NCI-H146 (cell line): ENCODE results near the gene ZNF443.
"Not testable (repeated sequence)": the region's sequence is repeated elsewhere in the genome, so short reads cannot be mapped to it uniquely, and the experiment has no call there.

ENCODE experiments used
- DNase-seq: peaks from one replicate; lab custom pipeline; 2025; lab: John Stamatoyannopoulos, UW

The ZNF443 gene

DNA sequence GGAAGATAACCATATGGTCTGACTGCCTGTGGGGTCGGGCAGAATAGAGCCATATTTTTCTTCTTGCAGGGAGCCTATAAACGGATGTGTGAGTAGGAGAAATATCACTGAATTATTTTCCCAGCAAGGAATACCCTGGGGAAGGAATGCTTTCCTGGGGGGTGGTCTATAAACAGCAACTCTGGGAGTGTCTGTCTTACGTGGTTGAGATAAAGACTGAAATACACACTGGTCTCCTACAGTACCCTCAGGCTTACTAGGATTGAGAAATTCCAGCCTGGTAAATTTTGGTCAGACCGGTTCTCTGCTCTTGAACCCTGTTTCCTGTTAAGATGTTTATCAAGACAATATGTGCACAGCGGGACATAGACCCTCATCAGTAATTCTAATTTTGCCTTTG is 23.5 kb downstream of the ZNF443 start:
- DNase-seq, result not testable (repeated sequence)

DNA sequence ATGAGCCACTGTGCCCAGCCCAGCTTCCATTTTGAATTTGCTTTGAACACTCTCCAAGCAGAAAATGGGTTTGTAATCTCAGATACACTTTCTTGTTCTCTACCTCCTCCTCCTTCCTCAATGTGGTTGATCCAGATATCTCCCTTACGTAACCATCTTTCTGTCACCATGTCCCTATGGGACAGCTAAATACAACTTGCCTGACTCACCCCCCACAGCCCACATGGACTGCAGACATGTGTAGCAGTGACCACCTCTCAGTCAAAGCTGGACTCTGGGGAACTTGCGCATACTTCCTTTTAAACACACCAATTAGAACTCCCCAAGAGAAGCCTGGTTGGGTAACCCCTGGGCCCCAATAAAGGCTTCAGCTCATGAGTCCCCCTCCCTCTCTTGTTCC is 28.9 kb downstream of the ZNF443 start:
- no peak for DNase-seq

DNA sequence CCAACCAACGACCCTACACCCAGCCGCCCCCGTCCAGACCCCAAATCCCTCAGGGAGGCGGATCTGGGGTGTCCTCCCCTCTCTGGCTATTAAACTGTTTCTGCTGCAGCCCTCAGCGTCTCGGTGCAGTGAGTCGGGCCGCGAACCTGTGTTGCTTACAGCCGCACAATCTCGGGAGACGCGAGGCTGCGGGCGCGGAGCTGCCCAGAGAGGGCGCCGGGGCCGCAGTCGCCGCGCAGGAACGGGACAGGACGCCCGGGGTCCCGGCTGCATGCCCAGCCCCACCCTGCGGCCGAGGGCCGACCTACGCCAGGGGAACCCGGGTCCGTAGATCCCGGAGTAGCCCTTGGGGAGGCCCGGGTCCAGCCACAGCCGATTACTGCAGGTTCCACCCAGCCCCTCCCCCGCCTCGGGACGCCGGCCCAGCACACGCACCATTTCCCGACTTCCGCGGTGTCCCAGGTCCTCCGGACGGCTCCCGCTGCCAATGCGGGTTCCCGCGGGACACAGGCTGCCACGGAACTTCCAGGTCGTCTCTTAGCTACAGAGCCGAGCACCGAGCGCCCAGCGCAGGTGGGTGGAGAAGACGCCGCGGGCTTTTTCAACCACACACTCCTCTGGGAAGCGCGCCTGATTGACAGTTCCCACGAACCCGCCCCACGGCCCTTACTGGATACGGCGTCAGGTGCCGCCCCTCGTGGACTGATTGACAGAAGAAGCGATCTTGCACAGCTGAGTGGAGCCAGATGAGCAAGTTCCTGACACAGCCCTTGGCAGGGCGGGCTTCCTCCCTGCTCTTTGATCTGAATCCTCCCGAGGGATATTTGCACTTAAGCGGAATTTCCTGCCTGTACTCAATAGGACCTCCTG is 40.0 kb downstream of the ZNF443 start, which contains the start of gene ZNF799:
Gene ZNF799 (minus strand): TSS at position 639 of the 870 bp plus-strand sequence. CDS start 201 bp downstream, at position 438.
- DNase-seq, result peak; percentile 99

DNA sequence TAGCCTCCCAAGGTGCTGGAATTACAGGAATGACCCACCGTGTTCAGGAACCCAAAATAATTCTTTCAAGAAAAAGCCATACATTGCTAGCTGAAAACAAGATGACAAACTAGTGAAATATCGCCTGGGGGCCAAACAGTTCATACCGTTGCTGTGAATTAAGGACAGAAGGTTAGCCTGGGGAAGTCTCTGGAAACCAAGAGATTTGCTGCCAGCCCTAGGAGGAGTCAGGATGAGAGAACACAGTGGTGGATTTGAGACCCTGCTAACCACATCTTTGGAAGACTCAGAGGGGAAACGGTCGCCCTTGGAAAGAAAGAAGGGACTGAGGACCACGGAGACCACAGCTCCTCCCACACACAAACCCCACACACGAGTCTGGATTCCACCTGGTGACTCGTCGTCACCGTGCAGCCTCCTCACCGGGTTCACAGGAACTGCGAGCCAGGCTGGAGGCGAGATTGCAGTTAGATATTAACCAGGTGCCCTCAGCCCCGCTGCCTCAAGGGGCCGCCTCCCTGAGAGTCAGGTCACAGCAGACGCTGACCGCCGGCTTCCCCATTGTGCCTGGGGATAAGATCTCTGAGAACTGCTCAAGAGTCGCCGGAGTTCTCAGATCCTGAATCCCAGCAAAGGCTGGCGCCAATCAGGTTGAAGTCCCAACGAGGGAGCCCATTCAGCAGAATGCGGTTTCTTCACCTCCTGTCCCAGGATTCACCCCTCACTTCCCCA is 40.8 kb downstream of the ZNF443 start:
- DNase-seq, result peak; percentile 26

DNA sequence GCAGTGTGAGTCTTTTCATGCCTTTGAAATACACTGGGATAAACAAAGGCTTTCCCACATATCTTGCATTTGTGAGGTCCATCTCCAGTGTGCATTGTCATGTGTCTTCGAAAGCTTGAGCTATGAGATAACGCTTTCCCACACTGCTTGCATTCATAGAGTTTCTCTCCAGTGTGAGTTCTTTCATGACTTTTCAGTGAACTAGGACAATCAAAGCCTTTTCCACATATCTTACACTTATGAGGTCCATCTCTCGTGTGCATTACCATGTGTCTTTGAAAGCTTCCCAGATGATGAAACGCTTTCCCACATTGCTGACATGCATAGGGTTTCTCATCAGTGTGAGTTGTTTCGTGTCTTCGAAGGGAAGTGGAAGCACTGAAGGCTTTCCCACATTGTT is 49.7 kb downstream of the ZNF443 start:
- DNase-seq, result not testable (repeated sequence)

DNA sequence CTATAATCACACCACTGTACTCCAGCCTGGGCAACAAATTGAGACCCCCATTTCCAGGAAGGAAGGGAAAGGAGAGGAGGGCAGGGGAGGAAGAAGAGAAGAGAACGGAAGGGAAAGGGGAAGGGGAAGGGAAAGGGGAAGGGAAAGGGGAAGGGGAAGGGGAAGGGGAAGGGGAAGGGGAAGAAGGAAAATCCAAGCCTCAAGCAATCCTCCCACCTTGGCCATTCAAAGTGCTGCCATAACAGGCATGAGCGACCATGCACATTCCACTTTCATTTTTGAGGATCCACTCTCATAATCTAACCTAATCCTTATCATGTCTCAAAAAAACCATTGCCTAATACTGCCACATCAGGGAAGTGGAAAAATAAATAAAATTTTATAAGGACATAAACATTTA is 54.5 kb downstream of the ZNF443 start:
- DNase-seq, result not testable (repeated sequence)

DNA sequence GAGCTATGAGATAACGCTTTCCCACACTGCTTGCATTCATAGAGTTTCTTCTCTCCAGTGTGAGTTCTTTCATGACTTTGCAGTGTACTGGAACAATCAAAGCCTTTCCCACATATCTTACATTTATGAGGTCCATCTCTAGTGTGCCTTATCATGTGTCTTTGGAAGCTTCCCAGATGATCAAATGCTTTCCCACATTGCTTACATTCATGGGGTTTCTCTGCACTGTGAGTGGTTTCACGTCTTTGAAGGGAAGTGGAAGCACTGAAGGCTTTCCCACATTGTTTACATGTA is 60.4 kb downstream of the ZNF443 start:
- no peak for DNase-seq

DNA sequence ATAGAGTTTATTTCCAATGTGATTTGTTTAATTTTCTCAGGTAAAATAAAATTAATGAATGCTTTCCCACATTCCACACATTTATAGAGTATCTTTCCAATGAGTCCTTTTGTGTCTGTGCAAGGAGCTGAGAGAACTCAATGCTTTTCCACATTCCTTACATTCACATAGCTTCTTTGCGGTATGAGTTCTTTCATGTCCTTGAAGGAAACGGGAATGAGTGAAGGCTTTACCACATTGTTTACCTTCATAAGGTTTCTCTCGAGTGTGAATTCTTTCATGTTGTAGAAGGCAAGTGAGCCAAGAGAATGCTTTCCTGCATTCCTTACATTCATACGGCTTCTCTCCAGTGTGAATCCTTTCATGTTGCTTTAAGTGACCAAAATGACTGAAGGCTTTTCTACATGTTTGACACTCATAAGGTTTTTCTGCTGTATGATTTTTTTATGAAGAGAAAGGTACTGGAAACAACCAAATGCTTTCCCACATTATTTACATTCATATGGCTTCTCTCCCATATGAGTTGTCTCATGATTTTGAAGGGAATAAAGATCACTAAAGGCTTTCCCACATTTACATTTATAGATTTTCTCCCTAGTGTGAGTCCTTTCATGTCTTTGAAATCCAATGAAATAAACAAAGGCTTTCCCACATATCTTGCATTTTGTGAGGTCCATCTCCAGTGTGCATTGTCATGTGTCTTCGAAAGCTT is 60.9 kb downstream of the ZNF443 start:
- DNase-seq, result no peak
